GM12864 (cell line): ENCODE measurements around the gene SLC20A1.
A peak's percentile ranks its signal among the peaks of the same experiment; 100 is the strongest.
"Not testable (repeated sequence)": the region's sequence is repeated elsewhere in the genome, so short reads cannot be mapped to it uniquely, and the experiment has no call there.

ENCODE experiments used
- DNase-seq: peaks from one replicate; pipeline ENCODE4 v3.0.0-alpha.2; 2011; ENCODE audit warnings: low read depth
- H3K4me3 ChIP-seq: 2 replicates; pipeline ENCODE4 v1.5.1; 2011; ENCODE audit warnings: mild to moderate bottlenecking, low read depth, low read length, control low read depth
- TF ChIP-seq, protein P1 (sequence below): IDR thresholded peaks from 2 replicates; pipeline ENCODE4 v1.5.1; 2011; ENCODE audit warnings: low read depth, mild to moderate bottlenecking, moderate library complexity, low read length, control low read depth, inconsistent platforms; ENCODE audit errors: missing control alignments

Gene SLC20A1

DNA sequence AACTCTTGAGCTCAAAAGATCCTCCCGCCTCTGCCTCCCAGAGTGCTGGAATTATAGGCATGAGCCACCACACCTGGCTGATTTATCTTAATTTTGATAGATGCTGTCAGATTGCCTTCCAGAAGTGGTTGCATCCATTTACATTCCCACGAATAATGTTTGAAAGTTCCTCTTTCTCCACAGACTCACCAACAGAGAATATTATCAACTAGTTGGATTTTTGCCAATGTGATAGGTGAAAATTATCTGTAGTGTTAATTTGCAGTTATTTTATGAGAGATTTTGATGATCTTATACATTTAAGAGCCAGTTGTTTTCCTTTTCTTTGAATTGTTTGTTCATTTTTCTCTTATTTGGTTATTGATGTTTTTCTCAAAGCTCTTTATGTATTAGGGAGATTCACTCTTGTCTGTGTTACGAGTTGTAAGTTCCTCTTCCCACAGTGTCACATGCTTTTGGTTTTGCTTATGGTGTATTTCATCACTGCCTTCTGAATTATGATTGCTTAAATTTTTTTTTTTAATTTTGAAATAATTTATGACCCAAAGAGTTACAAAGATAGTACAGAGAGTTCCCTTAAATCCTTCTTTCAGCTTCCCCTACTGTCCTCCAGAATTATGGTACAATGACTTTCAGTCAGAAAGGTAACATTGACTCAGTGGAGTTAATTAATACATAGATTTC lies 54.4 kb downstream of the SLC20A1 start:
- DNase-seq: no peak
- TF ChIP-seq, protein P1, sequence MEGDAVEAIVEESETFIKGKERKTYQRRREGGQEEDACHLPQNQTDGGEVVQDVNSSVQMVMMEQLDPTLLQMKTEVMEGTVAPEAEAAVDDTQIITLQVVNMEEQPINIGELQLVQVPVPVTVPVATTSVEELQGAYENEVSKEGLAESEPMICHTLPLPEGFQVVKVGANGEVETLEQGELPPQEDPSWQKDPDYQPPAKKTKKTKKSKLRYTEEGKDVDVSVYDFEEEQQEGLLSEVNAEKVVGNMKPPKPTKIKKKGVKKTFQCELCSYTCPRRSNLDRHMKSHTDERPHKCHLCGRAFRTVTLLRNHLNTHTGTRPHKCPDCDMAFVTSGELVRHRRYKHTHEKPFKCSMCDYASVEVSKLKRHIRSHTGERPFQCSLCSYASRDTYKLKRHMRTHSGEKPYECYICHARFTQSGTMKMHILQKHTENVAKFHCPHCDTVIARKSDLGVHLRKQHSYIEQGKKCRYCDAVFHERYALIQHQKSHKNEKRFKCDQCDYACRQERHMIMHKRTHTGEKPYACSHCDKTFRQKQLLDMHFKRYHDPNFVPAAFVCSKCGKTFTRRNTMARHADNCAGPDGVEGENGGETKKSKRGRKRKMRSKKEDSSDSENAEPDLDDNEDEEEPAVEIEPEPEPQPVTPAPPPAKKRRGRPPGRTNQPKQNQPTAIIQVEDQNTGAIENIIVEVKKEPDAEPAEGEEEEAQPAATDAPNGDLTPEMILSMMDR: no peak
- H3K4me3 ChIP-seq: no peak overlapping the region

DNA sequence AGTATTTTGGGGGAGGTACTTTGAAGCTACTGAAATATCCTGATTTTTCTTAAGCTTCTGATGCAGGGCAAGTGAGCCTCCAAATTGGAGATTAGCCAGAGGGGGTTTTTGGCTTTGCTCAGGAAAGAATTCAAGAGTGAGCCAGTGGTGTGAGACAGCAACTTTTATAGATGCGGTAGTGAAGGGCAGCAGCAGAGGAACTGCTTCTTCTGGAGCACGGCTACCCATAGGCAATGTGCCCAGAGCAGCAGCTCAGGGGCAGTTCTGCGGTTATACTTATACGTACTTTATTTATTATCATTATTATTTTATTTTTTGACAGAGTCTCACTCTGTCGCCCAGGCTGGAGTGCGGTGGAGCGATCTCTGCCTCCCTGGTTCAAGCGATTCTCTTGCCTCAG lies 55.3 kb downstream of the SLC20A1 start:
- no peak overlapping the region for H3K4me3 ChIP-seq
- DNase-seq: no peak
- TF ChIP-seq, protein P1: no peak

DNA sequence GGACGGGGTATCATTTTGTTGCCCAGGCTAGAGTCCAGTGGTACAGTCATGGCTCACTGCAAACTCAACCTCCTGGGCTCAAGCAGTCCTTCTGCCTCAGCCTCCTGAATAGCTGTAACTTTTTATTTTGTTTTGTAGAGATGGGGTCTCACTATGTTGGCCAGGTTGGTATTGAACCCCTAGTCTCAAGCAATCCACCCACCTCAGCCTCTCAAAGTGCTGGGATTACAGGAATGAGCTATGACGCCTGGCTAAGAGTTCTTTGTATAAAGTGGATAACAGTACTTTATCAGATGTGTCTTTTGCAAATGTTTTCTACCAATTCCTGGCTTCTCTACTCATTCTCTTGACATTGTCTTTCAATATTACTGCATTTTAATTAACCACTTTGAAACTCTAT lies 57.9 kb downstream of the SLC20A1 start:
- TF ChIP-seq, protein P1: no peak
- no peak overlapping the region for H3K4me3 ChIP-seq
- no peak for DNase-seq

DNA sequence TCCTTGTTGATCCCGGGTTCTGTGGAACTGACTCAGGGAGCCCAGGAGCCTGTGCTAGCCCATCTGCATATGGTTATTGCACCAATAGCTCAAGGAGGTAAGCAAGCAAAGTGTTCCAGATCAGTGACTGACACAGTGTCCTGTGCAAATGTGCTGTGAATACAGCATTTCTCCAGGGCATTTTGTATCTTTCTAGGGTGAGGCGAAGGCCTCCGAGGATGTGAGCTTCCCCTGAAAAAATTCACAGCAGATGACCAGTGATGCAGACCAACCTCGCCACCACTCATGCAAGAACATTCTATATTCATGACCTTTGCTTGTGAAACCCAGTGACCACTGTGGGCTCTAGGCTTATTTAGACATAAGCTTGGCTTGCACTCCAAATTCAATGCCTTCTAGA lies 59.8 kb downstream of the SLC20A1 start:
- TF ChIP-seq, protein P1: no peak
- no peak for DNase-seq
- H3K4me3 ChIP-seq: no peak overlapping the region

DNA sequence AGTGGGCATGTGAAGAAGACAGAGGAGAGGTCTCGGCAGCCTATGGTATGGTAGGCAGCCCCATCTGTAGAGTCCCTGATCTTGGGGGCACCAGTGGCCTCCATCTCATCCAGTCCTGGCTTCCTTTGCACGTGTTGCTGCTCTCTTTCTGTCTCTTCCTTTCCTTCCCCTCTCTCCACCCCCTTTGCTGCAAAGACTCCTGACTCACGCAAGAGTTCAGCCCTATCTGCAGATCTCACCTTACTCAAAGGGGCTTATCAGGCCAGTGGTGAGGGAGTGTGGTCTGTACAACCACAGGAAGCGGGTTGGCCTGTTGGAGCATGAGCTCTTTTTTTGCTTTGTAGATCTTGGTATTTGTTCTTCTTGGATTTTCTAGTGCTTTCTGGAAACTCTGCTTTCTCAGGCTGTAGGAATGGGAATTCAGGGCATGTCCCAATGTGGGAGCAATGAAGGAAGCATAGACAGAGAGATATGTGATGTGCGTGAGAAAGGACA lies 60.5 kb downstream of the SLC20A1 start:
- no peak overlapping the region for H3K4me3 ChIP-seq
- peak; percentile 61 for DNase-seq

DNA sequence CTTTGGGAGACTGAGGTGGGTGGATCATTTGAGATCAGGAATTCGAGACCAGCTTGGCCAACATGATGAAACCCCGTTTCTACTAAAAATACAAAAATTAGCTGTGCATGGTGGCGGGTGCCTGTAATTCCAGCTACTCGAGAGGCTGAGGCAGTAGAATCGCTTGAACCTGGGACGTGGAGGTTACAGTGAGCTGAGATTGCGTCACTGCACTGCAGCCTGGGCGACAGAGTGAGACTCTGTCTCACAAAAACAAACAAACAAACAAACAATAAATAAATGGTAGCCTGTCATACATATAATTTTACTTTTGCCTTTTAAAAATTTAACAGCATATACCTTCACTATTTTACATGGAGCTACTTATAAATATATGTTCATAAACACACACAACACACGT lies 61.2 kb downstream of the SLC20A1 start:
- not testable (repeated sequence) for DNase-seq, H3K4me3 ChIP-seq

More for the DNA sequence above, 60.5 kb downstream of the SLC20A1 start:
- TF ChIP-seq, protein P1: no peak

DNA sequence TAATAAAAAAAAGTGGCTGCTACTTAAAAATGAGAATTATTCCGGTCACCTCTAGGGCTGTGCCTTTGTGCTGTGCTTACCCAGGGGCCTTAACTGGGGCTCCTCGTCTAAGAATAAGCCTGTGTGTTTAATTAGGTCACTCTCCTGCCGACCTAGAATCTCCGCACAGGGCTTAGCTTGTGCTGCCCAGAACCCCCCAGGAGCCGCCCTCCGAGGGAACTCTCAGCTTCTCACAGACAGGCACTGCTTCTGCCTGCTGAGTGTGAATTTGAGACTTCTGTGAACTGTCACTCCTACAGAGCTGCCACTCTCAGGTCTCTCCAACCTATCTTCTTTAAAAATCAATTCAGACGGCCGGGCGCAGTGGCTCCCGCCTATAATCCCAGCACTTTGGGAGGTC lies 63.2 kb downstream of the SLC20A1 start:
- no peak for DNase-seq
- TF ChIP-seq, protein P1: no peak
- H3K4me3 ChIP-seq: no peak overlapping the region

DNA sequence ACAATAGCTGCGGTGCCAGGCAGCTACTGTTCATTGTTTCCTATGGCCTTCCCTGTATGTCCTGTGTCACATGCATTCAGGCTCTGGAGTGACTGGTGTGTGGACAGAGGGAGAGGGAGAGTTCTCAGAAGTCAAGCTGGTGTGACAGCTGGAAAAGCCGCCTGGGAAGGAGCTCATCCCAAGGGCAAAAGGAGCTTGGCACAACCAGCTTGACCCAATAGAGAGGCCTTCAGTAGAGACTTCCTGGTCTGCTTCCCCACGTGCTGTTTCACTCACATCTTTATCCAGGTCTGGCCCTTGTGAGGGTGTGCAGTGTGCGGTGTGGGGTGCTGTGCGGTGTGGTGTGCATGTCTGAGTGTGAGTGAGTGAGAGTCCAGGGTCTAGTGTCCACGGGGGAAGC lies 64.0 kb downstream of the SLC20A1 start:
- H3K4me3 ChIP-seq: no peak overlapping the region
- no peak for DNase-seq
- TF ChIP-seq, protein P1: no peak
